ENCODE results near the gene CADM4. TPM values are rescaled to one million over a fixed set of nuclear protein-coding genes. Genes with fewer than 3 reads are reported as not detected.

Gene CADM4
- total and polyA plus RNA-seq, 4 donors, result 0.47 to 4.9 (median 3.3) TPM

DNA sequence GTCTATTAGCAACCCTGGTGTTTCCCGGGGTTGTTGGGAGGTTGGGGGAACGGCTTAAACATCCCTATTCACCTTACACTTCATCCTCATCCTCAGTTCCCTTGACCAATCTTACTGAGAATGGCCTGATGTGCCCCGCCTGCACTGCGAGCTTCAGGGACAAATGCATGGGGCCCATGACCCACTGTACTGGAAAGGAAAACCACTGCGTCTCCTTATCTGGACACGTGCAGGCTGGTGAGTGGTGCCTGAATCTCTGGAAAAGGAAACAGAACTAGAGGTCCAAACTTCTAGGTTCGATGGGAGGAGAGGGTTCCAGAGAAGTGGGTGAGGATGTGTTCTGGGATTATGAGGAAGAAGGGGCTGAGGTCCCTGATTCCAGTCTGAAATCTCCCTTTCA lies 58.2 kb downstream of the CADM4 start:
- no peak for DNase-seq (ENCODE audit: low spot score)
- 76% methylated on average over 7 of the region's 7 CpGs for WGBS
- H3K36me3 ChIP-seq (ENCODE audit: control insufficient read depth in 4 of 4, insufficient read depth in 3 of 4, low read depth in 1 of 4, low read length in 3 of 4), result no peaks in the 10 kb centered on the region
- H3K9me3 ChIP-seq (ENCODE audit: control insufficient read depth in 4 of 4, low read length in 3 of 4), result no peaks in the 10 kb centered on the region
- no peak overlapping the region for H3K9ac ChIP-seq (ENCODE audit: low read depth in 1 of 2, low read length in 2 of 2)
- H3K27ac ChIP-seq (ENCODE audit: low read depth in 1 of 2, low read length in 2 of 2), result no peak overlapping the region
- H3K27me3 ChIP-seq (ENCODE audit: control insufficient read depth in 4 of 4, insufficient read depth in 4 of 4, low read length in 3 of 4), result no peaks in the 10 kb centered on the region
- no peak overlapping the region for H3K4me3 ChIP-seq (ENCODE audit: low read depth in 1 of 3, low read length in 3 of 3)
- peaks cover 3 to 19% (median 10%) of the 10 kb centered on the region in 4 donors for H3K4me1 ChIP-seq (ENCODE audit: control insufficient read depth in 4 of 4, insufficient read depth in 4 of 4, low read length in 3 of 4)
- TF ChIP-seq, protein P1, sequence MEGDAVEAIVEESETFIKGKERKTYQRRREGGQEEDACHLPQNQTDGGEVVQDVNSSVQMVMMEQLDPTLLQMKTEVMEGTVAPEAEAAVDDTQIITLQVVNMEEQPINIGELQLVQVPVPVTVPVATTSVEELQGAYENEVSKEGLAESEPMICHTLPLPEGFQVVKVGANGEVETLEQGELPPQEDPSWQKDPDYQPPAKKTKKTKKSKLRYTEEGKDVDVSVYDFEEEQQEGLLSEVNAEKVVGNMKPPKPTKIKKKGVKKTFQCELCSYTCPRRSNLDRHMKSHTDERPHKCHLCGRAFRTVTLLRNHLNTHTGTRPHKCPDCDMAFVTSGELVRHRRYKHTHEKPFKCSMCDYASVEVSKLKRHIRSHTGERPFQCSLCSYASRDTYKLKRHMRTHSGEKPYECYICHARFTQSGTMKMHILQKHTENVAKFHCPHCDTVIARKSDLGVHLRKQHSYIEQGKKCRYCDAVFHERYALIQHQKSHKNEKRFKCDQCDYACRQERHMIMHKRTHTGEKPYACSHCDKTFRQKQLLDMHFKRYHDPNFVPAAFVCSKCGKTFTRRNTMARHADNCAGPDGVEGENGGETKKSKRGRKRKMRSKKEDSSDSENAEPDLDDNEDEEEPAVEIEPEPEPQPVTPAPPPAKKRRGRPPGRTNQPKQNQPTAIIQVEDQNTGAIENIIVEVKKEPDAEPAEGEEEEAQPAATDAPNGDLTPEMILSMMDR (IDR thresholded peaks at IDR 0.05; ENCODE audit: low read depth, low read length, missing input control), result no peak
- TF ChIP-seq YY1 (IDR thresholded peaks at IDR 0.05) (no peak), FOXA1 (IDR thresholded peaks at IDR 0.05) (no peak), SP1 (IDR thresholded peaks at IDR 0.05) (no peak), EGR1 (IDR thresholded peaks at IDR 0.05; ENCODE audit: low read depth in 2 of 2) (no peak), HNF4A (conservative IDR thresholded peaks at IDR 0.05) (no peak), JUND (IDR thresholded peaks at IDR 0.05) (no peak), GABPA (IDR thresholded peaks at IDR 0.05 in 1 of 2, conservative IDR thresholded peaks at IDR 0.05 in 1 of 2) (no peak), RXRA (IDR thresholded peaks at IDR 0.05) (no peak), FOXA2 (IDR thresholded peaks at IDR 0.05) (no peak), RAD21 (IDR thresholded peaks at IDR 0.05) (no peak), HNF4G (IDR thresholded peaks at IDR 0.05) (no peak)
- TF ChIP-seq, protein P2, sequence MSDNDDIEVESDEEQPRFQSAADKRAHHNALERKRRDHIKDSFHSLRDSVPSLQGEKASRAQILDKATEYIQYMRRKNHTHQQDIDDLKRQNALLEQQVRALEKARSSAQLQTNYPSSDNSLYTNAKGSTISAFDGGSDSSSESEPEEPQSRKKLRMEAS (IDR thresholded peaks at IDR 0.05), result no peak

- Histone ChIP-seq H3K9me3 (ENCODE audit: control insufficient read depth in 4 of 4, low read length in 3 of 4) (no peaks in the 10 kb centered on the region), H3K4me3 (ENCODE audit: low read depth in 1 of 3, low read length in 3 of 3) (no peak overlapping the region), H3K27me3 (ENCODE audit: control insufficient read depth in 4 of 4, insufficient read depth in 4 of 4, low read length in 3 of 4) (no peaks in the 10 kb centered on the region), H3K36me3 (ENCODE audit: control insufficient read depth in 4 of 4, insufficient read depth in 3 of 4, low read depth in 1 of 4, low read length in 3 of 4) (no peaks in the 10 kb centered on the region), H3K4me1 (ENCODE audit: control insufficient read depth in 4 of 4, insufficient read depth in 4 of 4, low read length in 3 of 4) (peaks cover 2 to 22% (median 13%) of the 10 kb centered on the region in 4 donors), H3K9ac (ENCODE audit: low read depth in 1 of 2, low read length in 2 of 2) (no peak overlapping the region), H3K27ac (ENCODE audit: low read depth in 1 of 2, low read length in 2 of 2) (no peak overlapping the region)
- TF ChIP-seq JUND (IDR thresholded peaks at IDR 0.05), result no peak
- no peak for TF ChIP-seq FOXA2 (IDR thresholded peaks at IDR 0.05)
- no peak for TF ChIP-seq SP1 (IDR thresholded peaks at IDR 0.05)
- TF ChIP-seq, protein P1 (IDR thresholded peaks at IDR 0.05; ENCODE audit: low read depth, low read length, missing input control), result no peak
- TF ChIP-seq RAD21 (IDR thresholded peaks at IDR 0.05), result no peak
- no peak for TF ChIP-seq GABPA (IDR thresholded peaks at IDR 0.05 in 1 of 2, conservative IDR thresholded peaks at IDR 0.05 in 1 of 2)
- TF ChIP-seq TAF1 (conservative IDR thresholded peaks at IDR 0.05), result no peak
- 89% methylated on average over 3 of the region's 3 CpGs for WGBS
- DNase-seq (ENCODE audit: low spot score), result no peak
Measured at GRCh38 chr19:43578787-43579186, 60.9 kb downstream of the CADM4 start.

All from liver (tissue), 9 donors.